BLaER1 (cell line): ENCODE measurements around the gene HDAC4.
A peak's percentile ranks its signal among the peaks of the same experiment; 100 is the strongest.

ENCODE experiments used
- H3K27ac ChIP-seq: shearing (Covaris generic); formaldehyde crosslinking; 2 replicates; pipeline ENCODE4 v1.8.1; 2022
- H3K27me3 ChIP-seq: shearing (Covaris generic); formaldehyde crosslinking; 2 replicates; pipeline ENCODE4 v1.8.1; 2022
- H3K36me3 ChIP-seq: shearing (Covaris generic); formaldehyde crosslinking; 2 replicates; pipeline ENCODE4 v1.8.1; 2022
- H3K4me1 ChIP-seq: shearing (Covaris generic); formaldehyde crosslinking; 2 replicates; pipeline ENCODE4 v1.8.1; 2022
- H3K4me2 ChIP-seq: shearing (Covaris generic); formaldehyde crosslinking; 2 replicates; pipeline ENCODE4 v1.8.1; 2022
- H3K4me3 ChIP-seq: shearing (Covaris generic); formaldehyde crosslinking; 2 replicates; pipeline ENCODE4 v1.8.1; 2022
- H3K9ac ChIP-seq: shearing (Covaris generic); formaldehyde crosslinking; 2 replicates; pipeline ENCODE4 v1.8.1; 2022
- H3K9me3 ChIP-seq: shearing (Covaris generic); formaldehyde crosslinking; 2 replicates; pipeline ENCODE4 v1.8.1; 2022
- H4K20me1 ChIP-seq: shearing (Covaris generic); formaldehyde crosslinking; 2 replicates; pipeline ENCODE4 v1.8.1; 2022
- Cebpa-rat ChIP-seq: shearing (Covaris generic); IDR thresholded peaks from 2 replicates; pipeline ENCODE4 v1.8.1; 2022

The HDAC4 gene

DNA sequence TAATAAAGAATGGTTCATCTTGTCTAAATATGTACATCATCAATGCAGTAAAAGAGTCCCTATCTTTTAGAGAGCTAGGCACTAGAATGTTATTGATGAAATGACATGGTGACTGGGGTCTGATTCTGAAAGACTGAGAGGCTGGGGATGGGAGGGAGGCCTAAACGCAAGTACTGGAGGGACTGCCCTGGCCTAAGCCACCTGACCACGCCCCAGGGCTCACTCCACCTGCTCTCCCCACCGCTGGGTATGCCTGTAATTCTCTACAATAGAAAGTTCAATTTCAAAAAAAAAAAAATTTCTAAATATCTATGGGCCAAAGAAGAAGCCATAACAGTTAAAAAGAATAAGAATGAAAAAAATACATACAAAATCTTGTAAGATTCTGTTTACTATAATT lies 194.0 kb downstream of the HDAC4 start:
- Histone ChIP-seq H4K20me1 (peaks cover 70% of the 10 kb centered on the region), H3K4me3 (no peak overlapping the region), H3K27me3 (no peaks in the 10 kb centered on the region), H3K9ac (no peak overlapping the region), H3K27ac (no peak overlapping the region), H3K9me3 (no peaks in the 10 kb centered on the region), H3K4me1 (peaks cover 49% of the 10 kb centered on the region), H3K36me3 (0 out of 2 replicates have a peak, but pooled peaks cover 16% of the 10 kb centered on the region), H3K4me2 (no peak overlapping the region)
- no peak for TF ChIP-seq Cebpa-rat

GRCh38 chr2:239206042-239206441 lies 194.8 kb downstream of the HDAC4 start:
- Histone ChIP-seq H4K20me1 (peaks cover 70% of the 10 kb centered on the region), H3K9ac (no peak overlapping the region), H3K4me3 (no peak overlapping the region), H3K36me3 (0 out of 2 replicates have a peak, but pooled peaks cover 16% of the 10 kb centered on the region), H3K4me2 (peak overlapping the region; percentile 18; the same call in 1 of the 2 replicates), H3K9me3 (no peaks in the 10 kb centered on the region), H3K27me3 (no peaks in the 10 kb centered on the region), H3K4me1 (peaks cover 49% of the 10 kb centered on the region), H3K27ac (no peak overlapping the region)
- no peak for TF ChIP-seq Cebpa-rat

DNA sequence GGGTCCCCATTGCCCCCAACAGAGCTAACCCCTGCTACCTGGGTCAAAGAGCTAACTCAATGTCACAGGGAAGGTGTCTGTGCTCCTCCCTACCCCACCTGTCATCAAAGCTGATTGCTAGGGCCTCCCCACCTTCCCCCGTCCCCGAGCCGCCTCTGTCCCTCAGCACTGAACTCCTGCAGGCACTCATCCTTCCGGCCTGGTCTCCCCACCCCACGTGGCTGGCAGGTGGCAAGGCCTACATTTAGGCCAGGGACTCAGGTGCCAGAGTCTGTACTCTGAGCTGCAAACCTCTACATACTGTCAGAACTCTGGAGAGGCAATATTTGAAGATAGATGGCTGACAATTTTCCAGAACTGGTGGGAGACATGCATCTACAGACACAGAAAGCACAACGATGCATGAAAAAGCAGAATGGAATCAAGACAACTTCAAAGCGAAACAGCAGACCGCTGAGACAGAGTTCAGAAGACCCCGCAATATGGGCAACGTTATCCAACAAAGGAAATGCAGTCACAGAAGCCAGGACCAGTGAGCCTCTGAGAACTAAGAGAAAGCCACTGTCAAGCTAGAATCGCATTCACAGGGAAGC lies 195.8 kb downstream of the HDAC4 start:
- Histone ChIP-seq H3K4me1 (peaks cover 50% of the 10 kb centered on the region), H3K27me3 (no peaks in the 10 kb centered on the region), H3K36me3 (0 out of 2 replicates have a peak, but pooled peaks cover 16% of the 10 kb centered on the region), H4K20me1 (peaks cover 67% of the 10 kb centered on the region), H3K4me3 (no peak overlapping the region), H3K4me2 (peak overlapping the region; percentile 18; the same call in 1 of the 2 replicates), H3K9ac (no peak overlapping the region), H3K9me3 (no peaks in the 10 kb centered on the region), H3K27ac (no peak overlapping the region)
- TF ChIP-seq Cebpa-rat: no peak

GRCh38 chr2:239204136-239204875 lies 196.5 kb downstream of the HDAC4 start:
- Histone ChIP-seq H3K4me3 (no peak overlapping the region), H3K4me1 (peaks cover 50% of the 10 kb centered on the region)

GRCh38 chr2:239203443-239204135 lies 197.2 kb downstream of the HDAC4 start:
- no peak overlapping the region for H3K27ac ChIP-seq
- 0 out of 2 replicates have a peak, but pooled peaks cover 16% of the 10 kb centered on the region for H3K36me3 ChIP-seq
- H3K4me1 ChIP-seq: peaks cover 50% of the 10 kb centered on the region
- H4K20me1 ChIP-seq: peaks cover 54% of the 10 kb centered on the region
- H3K4me3 ChIP-seq: no peak overlapping the region
- no peaks in the 10 kb centered on the region for H3K9me3 ChIP-seq
- no peaks in the 10 kb centered on the region for H3K27me3 ChIP-seq
- H3K9ac ChIP-seq: no peak overlapping the region
- no peak overlapping the region for H3K4me2 ChIP-seq
- no peak for TF ChIP-seq Cebpa-rat

More at GRCh38 chr2:239204136-239204875, 196.5 kb downstream of the HDAC4 start:
- Histone ChIP-seq H3K36me3 (0 out of 2 replicates have a peak, but pooled peaks cover 16% of the 10 kb centered on the region), H3K4me2 (no peak overlapping the region), H3K27ac (no peak overlapping the region), H3K9ac (no peak overlapping the region), H4K20me1 (peaks cover 61% of the 10 kb centered on the region), H3K9me3 (no peaks in the 10 kb centered on the region), H3K27me3 (no peaks in the 10 kb centered on the region)
- TF ChIP-seq Cebpa-rat: no peak

DNA sequence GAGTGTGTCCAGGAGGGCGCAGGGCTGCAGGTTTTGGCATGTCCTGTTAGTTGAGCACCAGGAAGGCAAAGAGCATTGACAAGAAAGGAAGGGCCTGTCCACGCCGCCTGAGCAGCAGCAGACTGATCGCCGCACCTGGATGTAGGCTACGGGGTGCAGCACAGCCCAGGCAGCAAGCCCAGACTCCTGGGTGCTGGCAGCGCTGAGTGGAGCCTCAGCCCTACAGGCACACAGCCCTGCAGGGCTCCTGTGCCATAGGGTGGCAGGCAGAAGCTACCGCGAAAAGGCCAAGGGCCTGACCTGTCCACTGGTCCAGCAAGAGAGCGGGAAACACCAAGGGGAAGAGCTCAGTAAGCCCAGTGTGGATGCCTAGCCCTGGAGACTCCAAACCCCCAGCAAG lies 198.0 kb downstream of the HDAC4 start:
- no peak for TF ChIP-seq Cebpa-rat
- H3K4me3 ChIP-seq: no peak overlapping the region
- H3K27ac ChIP-seq: no peak overlapping the region
- H3K4me1 ChIP-seq: peaks cover 50% of the 10 kb centered on the region
- H3K36me3 ChIP-seq: peaks cover 23% of the 10 kb centered on the region; the same call in 1 of the 2 replicates
- H3K9me3 ChIP-seq: no peaks in the 10 kb centered on the region
- H4K20me1 ChIP-seq: peaks cover 48% of the 10 kb centered on the region
- H3K27me3 ChIP-seq: no peaks in the 10 kb centered on the region
- no peak overlapping the region for H3K4me2 ChIP-seq
- H3K9ac ChIP-seq: no peak overlapping the region

DNA sequence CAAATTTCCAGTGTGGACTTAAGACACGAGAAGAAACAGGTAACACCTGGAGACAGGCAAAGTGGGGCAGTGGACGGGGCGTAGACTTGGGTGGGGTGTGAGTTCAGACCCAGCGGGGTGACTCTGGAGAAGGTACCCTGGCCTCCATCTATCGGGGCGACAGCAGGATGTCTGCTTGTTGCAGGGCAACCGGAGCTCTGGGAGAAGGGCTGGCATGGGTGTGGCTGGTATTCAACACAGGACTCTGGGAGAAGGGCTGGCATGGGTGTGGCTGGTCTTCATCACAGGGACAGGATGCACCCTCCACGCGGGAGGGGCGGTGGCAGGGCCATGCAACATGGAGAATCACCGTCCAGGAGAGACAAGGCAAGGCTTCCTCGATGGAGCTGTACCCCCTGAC lies 198.5 kb downstream of the HDAC4 start:
- no peaks in the 10 kb centered on the region for H3K27me3 ChIP-seq
- peaks cover 25% of the 10 kb centered on the region for H3K36me3 ChIP-seq
- H4K20me1 ChIP-seq: peaks cover 48% of the 10 kb centered on the region
- H3K9me3 ChIP-seq: no peaks in the 10 kb centered on the region
- H3K27ac ChIP-seq: no peak overlapping the region
- TF ChIP-seq Cebpa-rat: no peak
- H3K4me2 ChIP-seq: peak overlapping the region; percentile 44; the same call in 1 of the 2 replicates
- H3K4me1 ChIP-seq: peaks cover 50% of the 10 kb centered on the region
- H3K4me3 ChIP-seq: no peak overlapping the region
- no peak overlapping the region for H3K9ac ChIP-seq

DNA sequence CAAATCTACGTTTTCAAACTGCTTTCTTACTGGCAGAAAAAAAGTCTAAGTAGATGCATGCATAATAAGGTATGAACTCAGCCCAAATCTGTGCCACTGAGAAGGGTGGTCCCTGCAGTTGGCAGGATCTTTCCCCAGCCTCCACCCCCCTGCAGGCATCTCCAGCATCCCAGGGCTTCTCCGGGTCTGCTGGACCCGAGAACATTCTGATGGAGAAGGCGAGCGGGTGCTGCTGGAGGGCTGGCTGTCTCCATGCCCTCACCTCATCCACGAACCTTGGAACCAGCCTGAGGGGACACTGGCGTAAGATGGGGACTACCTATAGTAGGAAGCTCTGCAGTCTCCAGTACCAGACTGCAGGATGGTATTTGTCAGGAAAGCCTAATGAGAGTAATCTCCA lies 198.9 kb downstream of the HDAC4 start:
- H3K9me3 ChIP-seq: no peaks in the 10 kb centered on the region
- H3K36me3 ChIP-seq: peaks cover 29% of the 10 kb centered on the region
- peak overlapping the region; percentile 44; the same call in 1 of the 2 replicates for H3K4me2 ChIP-seq
- TF ChIP-seq Cebpa-rat: no peak
- H3K4me3 ChIP-seq: no peak overlapping the region
- H3K9ac ChIP-seq: no peak overlapping the region
- peaks cover 47% of the 10 kb centered on the region for H4K20me1 ChIP-seq
- H3K27me3 ChIP-seq: no peaks in the 10 kb centered on the region
- peaks cover 51% of the 10 kb centered on the region for H3K4me1 ChIP-seq
- no peak overlapping the region for H3K27ac ChIP-seq

DNA sequence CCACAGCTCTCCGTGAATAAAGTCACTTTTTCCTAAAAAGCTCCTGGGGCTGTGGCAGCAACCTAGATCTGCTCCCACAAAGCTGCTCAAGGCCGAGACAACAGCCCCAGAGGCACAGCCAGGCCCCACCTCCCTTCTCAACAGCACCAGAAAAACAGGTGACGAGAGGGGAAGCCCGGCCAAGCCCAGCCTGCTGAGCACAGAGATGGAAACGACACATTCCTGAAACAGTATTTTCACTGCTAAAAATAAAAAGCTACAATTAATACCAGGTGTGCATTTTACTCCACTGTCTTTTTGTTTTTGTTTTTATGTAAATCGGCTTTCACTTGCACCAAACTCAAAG lies 199.3 kb downstream of the HDAC4 start:
- peak overlapping the region; percentile 44; the same call in 1 of the 2 replicates for H3K4me2 ChIP-seq

More for the DNA sequence above, 199.3 kb downstream of the HDAC4 start:
- Histone ChIP-seq H3K27me3 (no peaks in the 10 kb centered on the region), H4K20me1 (peaks cover 44% of the 10 kb centered on the region), H3K4me3 (no peak overlapping the region), H3K27ac (0 out of 2 replicates have a peak overlapping the region, but pooled peaks have one; percentile 21), H3K4me1 (peaks cover 51% of the 10 kb centered on the region), H3K36me3 (peaks cover 33% of the 10 kb centered on the region), H3K9ac (0 out of 2 replicates have a peak overlapping the region, but pooled peaks have one; percentile 8), H3K9me3 (no peaks in the 10 kb centered on the region)
- no peak for TF ChIP-seq Cebpa-rat
